Spleen (tissue), 11 donors: Measurements from ENCODE around the gene SLC22A5. TPM values are rescaled to one million over a fixed set of nuclear protein-coding genes. Genes with fewer than 3 reads are reported as not detected.

ENCODE experiments used
- DNase-seq: peaks from one replicate; pipeline ENCODE4 v3.0.0-alpha.2; 2020
- H3K27ac ChIP-seq, 8 donors: fragments of 200-600 bp; sonication (generic) in 7 of 8; 1 replicate in 4 of 8; 2 replicates in 4 of 8; pipeline versions ENCODE4 v1.5.0 to v1.8.0; 2016 to 2021; ENCODE audit warnings: inconsistent platforms in 4 of 8, mild to moderate bottlenecking in 4 of 8, moderate library complexity in 1 of 8
- H3K27me3 ChIP-seq, 7 donors: fragments of 200-600 bp; sonication (generic) in 6 of 7; replicated peaks in 1 of 7; 1 replicate in 4 of 7; 2 replicates in 3 of 7; pipeline versions ENCODE4 v1.5.0 to v1.8.0; 2016 to 2021; ENCODE audit warnings: inconsistent platforms in 3 of 7, mild to moderate bottlenecking in 1 of 7
- H3K36me3 ChIP-seq, 6 donors: fragments of 200-600 bp; sonication (generic) in 5 of 6; 1 replicate in 4 of 6; 2 replicates in 2 of 6; pipeline versions ENCODE4 v1.5.0 to v1.8.0; 2016 to 2021; ENCODE audit warnings: inconsistent platforms in 2 of 6
- H3K4me1 ChIP-seq, 6 donors: fragments of 200-600 bp; sonication (generic) in 5 of 6; 1 replicate in 3 of 6; 2 replicates in 3 of 6; pipeline versions ENCODE4 v1.5.0 to v1.8.0; 2016 to 2021; ENCODE audit warnings: inconsistent platforms in 3 of 6
- H3K4me3 ChIP-seq, 8 donors: fragments of 200-600 bp; sonication (generic) in 7 of 8; 1 replicate in 4 of 8; 2 replicates in 4 of 8; pipeline versions ENCODE4 v1.5.0 to v1.8.0; 2016 to 2021; ENCODE audit warnings: inconsistent platforms in 4 of 8, mild to moderate bottlenecking in 4 of 8, moderate library complexity in 2 of 8
- H3K9me3 ChIP-seq, 8 donors: fragments of 200-600 bp; sonication (generic) in 7 of 8; 1 replicate in 4 of 8; 2 replicates in 4 of 8; pipeline versions ENCODE4 v1.5.0 to v1.8.0; 2016 to 2021; ENCODE audit warnings: inconsistent platforms in 4 of 8
- POLR2A ChIP-seq, 3 donors: fragments of 450-650 bp; IDR thresholded peaks; one replicate each; pipeline ENCODE4 v1.5.1; 2017; ENCODE audit warnings: antibody characterized with exemption in 3 of 3, mild to moderate bottlenecking in 1 of 3
- POLR2AphosphoS5 ChIP-seq, 3 donors: sonication (generic); formaldehyde crosslinking; IDR thresholded peaks; one replicate each; pipeline ENCODE4 v1.5.1; 2017; ENCODE audit warnings: antibody characterized with exemption in 3 of 3
- WGBS, 5 donors: extraction: QIAGEN DNeasy Blood & Tissue Kit in 3 of 5; methylation state at CpG; one replicate each; pipeline versions ENCODE4 v1.1.5 to v1.1.7; 2013 to 2018; 5-methylcytosine and 5-hydroxymethylcytosine counted together
- intact Hi-C: fragments of 100-400 bp; cut with DNase I; formaldehyde crosslinking; loops from one replicate; pipeline ENCODE4 v1.15.0; 2023; ENCODE audit warnings: low total_unique reads
- polyA plus RNA-seq, 3 donors: library from polyadenylated mRNA; stranded (reverse); fragments of 200-250 nt; gene quantifications; one replicate each; pipeline ENCODE4 v1.2.1, GENCODE V29; 2013
- total RNA-seq, 7 donors: library from RNA; depleted of rRNA in 3 of 7; stranded (reverse); fragments of >200 nt in 3 of 7; fragmentation: NEBNext Ultra II Directional in 4 of 7; extraction: Animal tissue kit (Norgen Biotek cat#: 25700) in 4 of 7; gene quantifications; one replicate each; pipeline versions ENCODE4 v1.1.0 to v1.2.1, GENCODE V29; 2016 to 2021
- TF ChIP-seq, protein P1 (sequence below), 11 experiments: fragments of 200-600 bp in 7 of 11; fragments of 450-650 bp in 4 of 11; sonication (generic) in 4 of 11; IDR thresholded peaks in 8 of 11; conservative IDR thresholded peaks in 3 of 11; 1 replicate in 7 of 11; 2 replicates in 4 of 11; pipeline versions ENCODE4 v1.4.0 to v1.8.0; 2016 to 2021; ENCODE audit warnings: antibody characterized with exemption in 11 of 11, inconsistent platforms in 4 of 11, mild to moderate bottlenecking in 1 of 11
- donor health status: healthy with polysubstance abuse.
- donor health status: DM: no; HTN: no; CAD: no; lungs with moderate emphysema.
- donor health status: DM: no; HTN: no; CAD: no.
- donor health status: Bipolar disorder and iron deficiency.
- donor health status: healthy.
- donor health status: DM: no; HTN: no; CAD: no.
- donor health status: DM: yes; HTN: yes; CAD: no.

SLC22A5 gene
- total and polyA plus RNA-seq, 10 donors = 2.4 to 9.2 (median 6.7) TPM

- 88 to 98% (median 91%) methylated on average over 4 of the region's 4 CpGs for WGBS, 5 donors
- intact Hi-C loops = loop anchor here (2.0 to 10.0 kb wide), 2 partner anchors 330 to 434 kb away; no protein-coding TSS in a partner anchor
- DNase-seq = no peak
- TF ChIP-seq POLR2A (IDR thresholded peaks at IDR 0.05) (no peak), POLR2AphosphoS5 (IDR thresholded peaks at IDR 0.05) (no peak)
- TF ChIP-seq, protein P1, sequence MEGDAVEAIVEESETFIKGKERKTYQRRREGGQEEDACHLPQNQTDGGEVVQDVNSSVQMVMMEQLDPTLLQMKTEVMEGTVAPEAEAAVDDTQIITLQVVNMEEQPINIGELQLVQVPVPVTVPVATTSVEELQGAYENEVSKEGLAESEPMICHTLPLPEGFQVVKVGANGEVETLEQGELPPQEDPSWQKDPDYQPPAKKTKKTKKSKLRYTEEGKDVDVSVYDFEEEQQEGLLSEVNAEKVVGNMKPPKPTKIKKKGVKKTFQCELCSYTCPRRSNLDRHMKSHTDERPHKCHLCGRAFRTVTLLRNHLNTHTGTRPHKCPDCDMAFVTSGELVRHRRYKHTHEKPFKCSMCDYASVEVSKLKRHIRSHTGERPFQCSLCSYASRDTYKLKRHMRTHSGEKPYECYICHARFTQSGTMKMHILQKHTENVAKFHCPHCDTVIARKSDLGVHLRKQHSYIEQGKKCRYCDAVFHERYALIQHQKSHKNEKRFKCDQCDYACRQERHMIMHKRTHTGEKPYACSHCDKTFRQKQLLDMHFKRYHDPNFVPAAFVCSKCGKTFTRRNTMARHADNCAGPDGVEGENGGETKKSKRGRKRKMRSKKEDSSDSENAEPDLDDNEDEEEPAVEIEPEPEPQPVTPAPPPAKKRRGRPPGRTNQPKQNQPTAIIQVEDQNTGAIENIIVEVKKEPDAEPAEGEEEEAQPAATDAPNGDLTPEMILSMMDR (IDR thresholded peaks at IDR 0.05 in 8 of 11, conservative IDR thresholded peaks at IDR 0.05 in 3 of 11) = no peak
- Histone ChIP-seq H3K27me3 (no peaks in the 10 kb centered on the region), H3K36me3 (peaks cover 0 to 14% (median 0%) of the 10 kb centered on the region in 6 donors), H3K4me3 (no peak overlapping the region), H3K27ac (no peak overlapping the region), H3K9me3 (no peaks in the 10 kb centered on the region), H3K4me1 (peaks cover 22 to 48% (median 46%) of the 10 kb centered on the region in 6 donors)
Observed at GRCh38 chr5:132384506-132385050, 15.1 kb downstream of the SLC22A5 start.

- Histone ChIP-seq H3K27me3 (no peaks in the 10 kb centered on the region), H3K4me3 (no peak overlapping the region), H3K36me3 (peaks cover 0 to 8% (median 0%) of the 10 kb centered on the region in 6 donors), H3K4me1 (peaks cover 22 to 56% (median 49%) of the 10 kb centered on the region in 6 donors), H3K9me3 (no peaks in the 10 kb centered on the region), H3K27ac (peak overlapping the region in 6 of 8 donors; percentile 46 to 88 (median 64))
- TF ChIP-seq POLR2A (IDR thresholded peaks at IDR 0.05) = no peak
- peak; percentile 52 to 67 (median 65) for TF ChIP-seq POLR2AphosphoS5 (IDR thresholded peaks at IDR 0.05)
- TF ChIP-seq, protein P1 (IDR thresholded peaks at IDR 0.05 in 8 of 11, conservative IDR thresholded peaks at IDR 0.05 in 3 of 11) = peak; percentile 67 to 94 (median 85)
- intact Hi-C loops = loop anchor here (1.0 to 10.0 kb wide), 3 partner anchors 116 to 433 kb away; no protein-coding TSS in a partner anchor
- peak; percentile 88 for DNase-seq
- 25 to 32% (median 27%) methylated on average over 9 of the region's 9 CpGs for WGBS, 5 donors
Observed at GRCh38 chr5:132385326-132386105, 16.0 kb downstream of the SLC22A5 start.

- peak; percentile 93 for DNase-seq
- Histone ChIP-seq H3K4me1 (peaks cover 22 to 56% (median 49%) of the 10 kb centered on the region in 6 donors), H3K4me3 (peak overlapping the region in 1 of 8 donors; percentile 3), H3K27ac (peak overlapping the region; percentile 13 to 88 (median 82)), H3K36me3 (peaks cover 0 to 8% (median 0%) of the 10 kb centered on the region in 6 donors), H3K27me3 (no peaks in the 10 kb centered on the region), H3K9me3 (no peaks in the 10 kb centered on the region)
- TF ChIP-seq POLR2AphosphoS5 (IDR thresholded peaks at IDR 0.05) = peak in 2 of 3 donors; percentile 67 to 80
- TF ChIP-seq POLR2A (IDR thresholded peaks at IDR 0.05) = no peak
- TF ChIP-seq, protein P1 (IDR thresholded peaks at IDR 0.05 in 8 of 11, conservative IDR thresholded peaks at IDR 0.05 in 3 of 11) = peak; percentile 89 to 96 (median 94)
- 23 to 35% (median 33%) methylated on average over 7 to 10 of the region's 10 CpGs for WGBS, 5 donors
- intact Hi-C loops = loop anchor here (1.0 to 10.0 kb wide), 2 partner anchors 115 to 328 kb away; no protein-coding TSS in a partner anchor
Observed at GRCh38 chr5:132386644-132387286, 17.3 kb downstream of the SLC22A5 start.
